A172 (cell line): Measurements from ENCODE around the gene NPAS3. TPM values are rescaled to one million over a fixed set of nuclear protein-coding genes. Genes with fewer than 3 reads are reported as not detected.

Source experiments
- DNase-seq: peaks from one replicate; pipeline ENCODE4 v3.0.0-alpha.2; 2015; ENCODE audit warnings: low spot score
- total RNA-seq: library from RNA; depleted of rRNA; stranded (reverse); fragments of >200 nt; shearing (Covaris generic); gene quantifications from 2 replicates; pipeline ENCODE4 v1.2.3, GENCODE V29; 2014

Gene NPAS3
- total RNA-seq, 1 experiment from 2014 or later, result 0.41 TPM

DNA sequence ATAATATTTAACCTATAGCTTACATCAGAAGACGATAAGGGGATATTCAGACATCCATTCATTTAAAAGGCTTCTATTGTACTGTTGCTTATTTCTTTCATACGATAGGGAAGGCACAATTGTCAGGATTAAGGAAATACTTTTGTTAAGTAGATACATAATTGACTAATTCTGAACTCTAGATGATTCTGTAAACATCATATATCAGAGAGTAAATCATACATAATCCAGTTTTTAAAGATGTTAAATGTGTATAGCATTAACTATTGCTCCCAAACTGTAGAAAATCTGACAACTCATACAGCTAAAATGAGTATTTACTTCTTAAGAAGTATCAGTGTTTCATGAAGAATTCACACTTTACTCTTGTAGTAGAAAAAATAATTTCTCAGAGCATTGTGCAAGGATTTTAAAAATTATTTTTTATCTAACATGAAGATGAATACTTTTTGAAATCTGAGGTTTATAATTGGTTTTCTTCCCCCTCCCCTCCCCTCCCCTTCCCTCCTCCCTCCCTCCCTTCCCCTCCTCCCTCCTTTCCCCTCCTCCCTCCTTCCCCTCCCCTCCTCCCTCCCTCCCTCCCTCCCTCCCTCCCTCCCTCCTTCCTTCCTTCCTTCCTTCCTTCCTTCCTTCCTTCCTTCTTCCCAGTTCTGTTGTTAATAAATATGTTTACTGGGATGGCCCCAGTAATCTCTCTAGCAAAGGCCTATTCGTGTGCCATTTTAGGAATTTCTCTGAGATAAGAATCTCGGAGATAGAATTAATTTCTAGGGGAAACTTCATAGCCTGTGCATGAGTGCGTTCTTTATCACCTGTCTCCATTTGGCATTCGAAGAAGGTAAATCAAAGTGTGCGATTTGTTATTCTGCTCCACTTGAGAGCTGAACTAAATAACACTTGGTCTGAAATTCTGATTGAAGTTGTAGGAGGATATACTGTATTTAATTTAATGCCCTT lies 2.3 kb downstream of the NPAS3 start:
- no peak for DNase-seq

DNA sequence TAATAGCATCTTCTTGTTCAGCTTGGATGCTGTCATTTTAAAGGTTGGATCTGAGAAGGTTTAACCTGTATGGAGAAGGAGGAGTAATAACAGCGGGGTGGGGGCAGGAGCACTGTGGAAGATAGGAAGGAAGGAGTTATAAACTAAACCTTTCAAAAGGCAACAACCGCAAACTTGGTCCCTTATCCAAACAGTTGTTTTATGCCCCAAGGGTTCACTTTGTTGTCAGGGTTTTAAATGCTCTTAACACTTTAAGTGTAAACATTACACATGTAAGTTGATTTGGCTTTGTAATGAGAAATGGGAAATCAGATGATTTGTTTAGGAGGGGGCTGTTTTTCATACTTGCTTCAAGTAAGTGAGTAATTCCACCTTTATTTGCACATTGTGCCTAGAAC lies 3.0 kb downstream of the NPAS3 start:
- no peak for DNase-seq

DNA sequence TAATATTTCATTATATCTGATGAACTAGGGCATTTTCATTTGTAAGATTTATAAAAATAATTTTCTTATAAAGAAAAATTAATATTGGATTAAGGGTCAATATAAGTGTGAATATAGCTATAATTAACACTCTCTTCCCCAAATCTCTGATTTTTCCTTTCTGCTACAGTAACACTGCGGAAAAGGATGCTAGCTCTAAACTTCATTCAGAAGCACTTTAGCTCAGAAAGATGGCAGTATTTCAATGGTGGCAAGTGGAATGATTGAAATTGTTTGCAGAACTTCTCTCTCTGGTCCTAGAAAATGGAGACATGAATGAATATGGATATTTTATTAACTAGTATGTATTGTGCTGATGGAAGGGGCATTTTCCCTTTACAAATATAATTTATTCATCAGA lies 8.4 kb downstream of the NPAS3 start:
- no peak for DNase-seq

DNA sequence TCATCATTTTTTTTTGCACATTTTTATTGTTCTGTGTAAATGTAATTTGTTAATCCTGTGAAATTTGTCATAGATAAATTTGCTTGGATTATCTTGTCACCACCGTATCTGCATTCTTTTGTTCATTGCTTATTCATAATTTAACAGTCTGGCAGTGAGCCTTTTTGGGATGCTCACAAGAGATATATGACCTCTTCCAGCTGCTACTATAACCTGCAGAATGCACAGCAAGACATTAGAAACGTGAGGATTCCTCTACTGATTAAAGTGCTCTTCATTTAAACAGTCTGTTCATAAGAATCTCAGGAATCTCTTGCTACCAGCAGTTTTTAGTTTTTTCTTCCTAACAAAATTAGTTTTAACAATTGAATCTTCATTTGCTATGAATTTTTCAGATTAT lies 9.1 kb downstream of the NPAS3 start:
- DNase-seq, result no peak

DNA sequence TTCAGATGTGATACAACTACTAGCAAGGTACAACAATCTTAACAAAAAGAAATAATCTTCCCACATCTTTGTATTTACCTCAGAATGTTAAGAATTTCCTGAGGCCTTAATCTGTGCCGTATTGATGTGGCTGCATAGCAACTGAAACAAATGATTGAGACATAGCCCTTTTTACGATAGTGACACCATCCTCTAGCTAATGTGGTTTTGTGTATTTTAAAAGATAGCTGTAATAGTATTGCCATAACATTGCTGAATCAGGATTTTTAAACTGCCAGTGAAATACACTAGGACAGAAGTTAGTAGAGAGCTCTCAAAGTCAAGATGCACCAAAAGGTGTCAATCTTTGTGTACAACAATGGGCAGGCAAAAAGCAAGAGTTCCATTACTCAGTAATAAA lies 11.9 kb downstream of the NPAS3 start:
- DNase-seq, result peak; percentile 9

DNA sequence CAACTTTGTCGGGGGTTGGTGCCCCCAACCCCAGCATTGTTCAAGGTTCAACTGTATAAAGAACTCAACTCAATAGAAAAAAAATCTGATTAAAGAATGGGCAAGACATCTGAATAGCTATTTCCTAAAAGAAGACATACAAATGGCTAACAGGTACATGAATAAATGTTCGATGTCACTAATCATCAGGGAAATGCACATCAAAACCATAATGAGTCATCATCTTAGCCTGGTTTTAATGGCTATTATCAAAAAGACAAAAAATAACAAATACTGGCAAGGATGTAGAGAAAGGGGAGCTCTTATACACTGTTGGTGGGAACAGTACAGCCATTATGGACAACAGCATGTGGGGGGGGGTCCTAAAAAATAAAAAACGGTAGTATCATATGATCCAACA lies 28.7 kb downstream of the NPAS3 start:
- no peak for DNase-seq

DNA sequence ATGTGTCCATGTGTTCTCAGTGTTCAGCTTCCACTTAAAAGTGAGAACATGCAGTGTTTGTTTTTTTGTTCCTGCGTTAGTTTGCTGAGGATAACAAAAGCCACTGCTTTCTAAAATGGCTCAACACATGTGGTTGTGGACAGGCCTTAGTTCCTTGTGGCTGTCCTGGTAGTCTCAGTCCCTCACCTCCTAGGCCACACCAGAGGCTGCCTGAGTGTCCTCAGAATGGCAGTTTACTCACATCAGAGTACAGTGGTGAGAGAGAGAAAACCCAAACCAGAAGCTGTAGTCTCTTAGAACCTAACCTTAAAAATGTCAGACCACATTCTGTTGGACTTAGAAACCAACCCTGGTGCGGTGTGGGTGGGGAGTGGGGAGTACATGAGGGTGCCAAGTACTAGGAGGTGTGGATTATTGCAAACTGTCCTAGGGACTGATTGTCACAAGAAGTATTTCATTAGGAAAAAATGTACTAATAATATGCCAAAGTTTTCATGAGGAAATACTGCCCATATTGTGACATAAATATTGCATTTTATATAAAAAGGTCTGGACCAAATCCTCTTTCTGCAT lies 30.4 kb downstream of the NPAS3 start:
- no peak for DNase-seq

DNA sequence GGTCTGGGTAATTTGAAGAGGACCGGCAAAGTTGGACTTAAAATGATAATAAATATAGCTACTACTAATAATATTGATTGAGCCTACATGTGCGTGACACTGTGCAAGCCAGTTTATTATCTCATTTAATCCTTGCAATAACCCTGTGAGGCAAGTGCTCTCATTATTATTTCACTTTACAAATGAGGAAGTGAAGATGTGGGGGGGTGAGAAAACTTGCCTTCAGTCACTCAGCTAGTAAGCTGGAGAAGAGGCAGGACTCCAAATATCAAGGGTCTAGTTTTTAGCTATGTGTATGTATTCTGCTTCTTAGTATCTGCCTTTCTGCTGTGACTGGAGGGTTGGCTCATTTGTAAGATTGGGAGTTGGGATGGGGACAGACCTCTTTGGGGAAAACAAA lies 39.2 kb downstream of the NPAS3 start:
- no peak for DNase-seq

DNA sequence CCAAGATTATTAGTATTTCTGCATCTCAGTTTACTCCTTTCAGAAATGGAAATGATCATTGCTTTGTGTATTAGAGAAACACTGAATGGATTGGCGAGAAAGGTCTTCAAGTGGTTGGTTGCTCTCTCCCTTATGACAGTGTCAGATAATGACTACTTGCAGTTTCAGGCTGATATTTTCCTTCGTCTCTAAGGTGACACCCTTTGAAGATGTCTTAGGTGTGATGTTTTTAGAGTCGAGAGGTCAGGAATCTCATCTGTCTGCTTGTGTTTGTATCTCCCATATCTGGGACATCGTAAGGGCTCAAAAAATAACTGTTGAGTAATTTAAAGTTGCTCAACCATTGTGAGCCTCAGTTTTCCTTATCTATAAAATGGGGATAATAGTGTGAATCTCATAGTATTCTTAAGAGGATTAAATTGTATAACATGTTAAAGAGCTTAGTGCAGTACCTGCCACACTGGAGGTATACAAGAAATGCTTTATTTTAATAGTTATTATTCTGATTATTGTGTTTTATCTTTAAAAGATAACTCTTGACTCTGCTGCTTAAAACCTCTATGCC lies 40.1 kb downstream of the NPAS3 start:
- no peak for DNase-seq

DNA sequence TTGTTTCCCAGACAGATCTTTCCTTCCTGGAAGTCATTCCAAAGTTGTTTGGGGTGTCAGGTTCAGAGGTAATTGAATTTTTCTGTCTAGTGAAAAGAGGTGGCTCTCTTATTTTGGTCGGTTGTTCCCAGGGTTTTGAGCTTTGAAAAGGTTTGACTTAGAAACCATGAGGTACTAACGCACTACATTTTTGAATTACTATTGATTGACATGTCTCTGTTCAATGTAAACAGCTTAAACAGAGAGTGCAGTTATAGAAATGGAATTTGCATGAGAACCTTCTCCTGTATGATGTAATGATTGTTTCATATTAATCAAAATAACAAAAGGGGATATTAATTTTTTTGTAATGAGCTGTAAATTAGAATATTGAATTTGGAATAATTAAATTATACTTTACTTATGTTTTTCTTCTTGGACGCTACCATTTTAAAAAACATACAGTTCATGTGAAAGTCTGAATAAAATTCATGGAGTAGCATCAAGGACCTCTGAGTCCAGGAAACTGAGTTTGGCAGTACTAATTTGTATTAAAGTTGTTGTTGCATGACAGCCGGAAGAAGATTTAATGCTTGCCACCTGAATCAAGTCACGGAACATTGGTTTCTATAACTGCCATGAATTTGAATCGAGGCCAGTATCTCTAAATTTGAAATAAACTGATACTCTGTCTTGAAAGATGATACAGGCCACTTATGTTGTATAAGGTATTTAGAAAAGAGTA lies 41.7 kb downstream of the NPAS3 start:
- no peak for DNase-seq

DNA sequence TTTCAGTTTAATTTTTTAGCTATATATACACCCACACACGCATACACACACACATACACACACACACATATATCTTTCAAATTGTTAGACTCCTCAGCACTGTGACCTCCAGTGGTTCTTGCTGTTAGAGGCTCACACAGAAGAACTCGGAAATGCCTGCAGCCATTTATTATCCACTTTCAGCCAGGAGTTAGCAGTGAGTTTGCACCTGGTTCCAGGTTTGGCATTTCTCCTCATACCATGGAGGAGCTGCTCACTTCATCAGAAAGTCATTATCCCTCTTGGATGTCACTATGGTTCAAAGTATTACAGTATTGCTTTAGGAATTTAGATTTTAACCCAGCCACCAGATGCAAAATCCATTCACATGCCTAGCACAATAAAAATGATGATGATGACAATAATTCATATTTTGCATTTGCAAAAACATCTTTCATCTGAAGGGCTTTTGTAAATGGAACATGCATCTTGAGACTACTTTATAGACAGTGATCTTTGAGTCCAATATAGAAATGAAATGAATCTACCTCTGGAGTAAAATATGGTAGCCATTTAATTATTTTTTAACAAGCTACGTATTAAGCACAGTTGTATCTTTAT lies 42.3 kb downstream of the NPAS3 start:
- DNase-seq, result no peak

DNA sequence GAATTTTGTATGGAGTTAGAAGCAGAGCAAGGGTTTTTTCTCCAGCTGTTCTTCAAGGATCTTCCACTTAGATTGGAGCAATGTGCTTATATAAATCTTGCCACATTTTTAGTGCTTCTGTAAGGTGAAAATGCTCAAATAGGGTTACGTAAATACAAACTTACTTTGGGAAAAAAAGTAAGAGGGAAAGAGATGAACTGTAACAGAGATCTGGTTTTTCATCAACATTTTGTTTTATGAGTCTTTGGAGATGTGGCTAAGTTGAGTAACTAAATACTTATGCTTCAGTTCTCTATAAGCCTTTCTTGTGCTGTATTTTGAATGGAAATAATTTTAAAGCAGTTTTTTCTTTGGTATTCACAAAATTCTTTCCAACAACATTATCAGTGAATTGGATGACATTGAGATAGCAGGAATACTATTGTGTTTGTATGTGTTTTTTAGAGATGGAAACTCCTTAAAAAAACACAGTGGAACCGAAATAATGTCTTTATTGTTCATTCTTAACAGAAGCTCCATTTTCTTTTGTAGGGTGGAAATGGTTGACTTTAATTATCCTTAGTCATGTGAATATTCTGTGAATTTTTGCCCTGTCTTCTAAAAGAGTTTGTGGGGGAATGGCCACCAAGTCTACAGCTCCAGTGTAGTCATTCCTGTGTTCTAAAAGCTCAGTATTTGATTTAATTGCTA lies 45.7 kb downstream of the NPAS3 start:
- no peak for DNase-seq

DNA sequence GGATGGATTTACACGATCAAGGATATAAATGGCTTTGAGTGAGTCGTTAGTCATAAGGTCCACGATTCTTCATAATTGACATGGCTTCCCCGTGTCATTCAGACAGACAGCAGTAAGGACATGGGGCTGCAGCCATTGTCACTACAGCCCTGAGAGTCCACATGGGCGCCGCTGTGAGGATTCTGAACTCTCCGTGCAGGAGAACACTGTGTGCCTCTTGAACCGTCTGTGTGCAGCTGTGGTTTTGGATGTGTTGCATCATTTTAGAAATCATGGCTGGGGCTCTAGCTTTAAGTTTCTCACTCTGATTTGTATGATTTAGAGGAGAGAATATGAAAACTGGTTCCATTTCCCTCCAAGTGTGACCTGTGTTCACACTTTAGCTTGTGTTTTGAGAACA lies 47.2 kb downstream of the NPAS3 start:
- no peak for DNase-seq

DNA sequence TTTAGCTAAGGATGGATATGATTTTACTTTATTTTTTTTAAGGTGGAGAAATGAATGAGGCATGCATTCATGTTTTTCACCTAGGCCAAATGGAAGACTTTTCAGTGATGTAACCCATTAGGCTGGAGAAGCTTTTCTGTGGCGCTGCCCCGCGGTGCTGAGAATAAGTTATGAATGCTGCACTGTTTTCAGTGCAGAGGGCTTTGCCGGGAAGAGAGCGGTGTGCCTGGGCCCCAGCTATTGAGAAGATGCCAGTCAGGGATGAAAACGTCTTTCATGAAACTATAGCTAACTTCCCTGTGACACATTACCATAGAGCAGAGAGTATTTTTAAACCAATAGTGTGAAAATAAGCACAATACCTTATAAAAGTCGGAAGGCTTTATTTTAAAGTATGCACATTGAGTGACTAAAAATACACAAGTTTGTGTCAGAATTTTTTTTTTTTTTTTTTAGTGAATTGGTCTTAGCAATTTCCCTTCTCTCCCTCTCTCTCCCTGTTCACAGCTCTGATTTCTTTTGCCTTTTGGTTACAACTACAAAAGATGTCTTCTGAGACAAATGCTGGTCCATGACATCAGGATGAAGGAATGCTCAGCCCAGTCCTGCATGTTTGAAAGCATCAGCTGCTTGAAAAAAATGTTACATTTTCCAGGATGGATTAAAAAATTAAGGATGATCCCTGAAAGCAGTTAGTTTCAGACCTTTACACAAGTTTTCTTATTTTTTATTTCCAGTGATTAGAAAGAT lies 48.3 kb downstream of the NPAS3 start:
- peak; percentile 11 for DNase-seq

DNA sequence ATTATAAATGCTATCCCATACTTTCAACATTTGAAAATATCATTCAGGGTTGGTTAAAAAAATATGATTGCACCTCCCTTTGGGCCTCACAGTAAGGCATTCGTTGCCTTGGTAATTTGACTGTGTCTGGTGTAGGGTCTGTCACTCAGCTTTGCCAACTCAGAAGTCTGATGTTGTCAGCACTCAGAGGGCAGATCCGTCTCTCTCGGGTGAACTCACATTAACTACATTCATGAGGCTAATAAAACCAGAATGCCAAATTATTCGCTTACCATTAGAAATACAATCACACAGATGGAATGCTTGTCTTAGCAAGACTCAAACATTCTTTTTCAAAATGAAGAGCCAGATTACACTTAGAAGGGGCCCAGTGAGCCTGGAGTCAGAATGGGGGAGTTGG lies 53.0 kb downstream of the NPAS3 start:
- no peak for DNase-seq

DNA sequence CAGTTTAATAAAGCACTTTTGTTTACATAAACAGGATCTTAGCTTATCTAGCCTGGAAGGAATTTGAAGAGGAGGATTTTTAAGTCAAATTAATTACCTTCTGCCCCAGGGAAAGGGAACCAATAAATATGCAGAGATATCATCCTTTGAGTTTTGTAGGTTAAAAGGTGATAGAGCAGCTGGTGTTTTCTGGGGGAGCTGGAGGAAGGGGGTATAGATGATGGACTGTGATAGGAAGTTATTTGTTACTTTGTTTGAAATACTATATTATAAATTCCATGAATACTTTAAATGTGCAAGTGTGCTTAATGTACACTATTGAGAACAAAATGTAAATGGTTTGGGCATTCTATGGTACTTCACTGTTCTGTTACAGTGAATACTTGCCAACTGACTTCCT lies 55.2 kb downstream of the NPAS3 start:
- DNase-seq, result no peak

DNA sequence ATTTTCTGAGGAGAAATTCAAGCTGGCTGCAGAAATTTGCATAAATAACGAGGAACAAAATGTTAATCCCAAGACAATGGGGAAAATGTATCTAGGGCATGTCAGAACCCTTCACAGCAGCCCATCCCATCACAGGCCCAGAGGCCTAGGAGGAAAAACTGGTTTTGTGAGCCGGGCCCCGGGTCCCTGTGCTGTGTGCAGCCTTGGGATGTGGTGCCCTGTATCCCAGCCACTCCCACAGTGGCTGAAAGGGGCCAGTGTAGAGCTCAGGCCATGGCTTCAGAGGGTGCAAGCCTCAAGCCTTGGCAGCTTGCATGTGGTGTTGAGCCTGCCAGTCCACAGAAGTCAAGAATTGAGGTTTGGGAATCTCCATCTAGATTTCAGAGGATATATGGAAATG lies 57.7 kb downstream of the NPAS3 start:
- no peak for DNase-seq

DNA sequence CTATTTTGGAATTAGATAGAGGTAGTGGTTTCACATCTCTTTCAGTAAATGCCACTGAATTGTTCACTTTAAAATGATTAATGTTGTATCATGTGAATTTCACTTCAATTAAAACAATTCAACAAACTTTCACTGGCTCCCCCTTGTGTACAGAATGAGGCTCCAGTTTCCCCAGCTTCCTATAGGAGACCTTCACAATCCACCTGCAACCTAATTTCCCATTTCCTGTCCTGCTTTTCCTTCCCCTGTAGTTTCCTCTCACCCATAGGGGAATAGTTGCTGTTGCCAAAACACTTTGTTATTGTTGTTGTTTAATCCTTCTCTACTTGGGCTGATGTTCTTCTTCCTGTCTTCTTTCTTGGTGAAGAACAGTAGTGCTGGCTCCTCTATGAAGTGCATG lies 59.8 kb downstream of the NPAS3 start:
- peak; percentile 4 for DNase-seq

DNA sequence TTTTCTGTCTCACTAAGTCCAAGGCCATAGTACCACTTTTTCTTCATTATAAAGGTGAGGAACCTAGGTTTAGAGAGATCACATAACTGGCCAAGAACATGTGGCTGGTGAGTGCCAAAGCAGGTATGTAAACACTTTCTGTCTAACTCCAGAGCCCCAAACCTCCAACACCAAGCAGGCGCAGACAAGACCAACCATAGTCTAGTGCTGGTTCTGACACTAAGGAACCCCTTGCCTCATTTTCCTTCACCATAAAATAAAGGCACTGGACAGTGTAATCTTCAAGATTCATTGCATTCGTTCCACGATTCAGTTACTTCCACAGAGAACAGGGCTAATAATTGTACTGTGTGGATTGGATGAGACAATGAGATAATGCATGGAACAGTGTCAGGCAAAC lies 71.0 kb downstream of the NPAS3 start:
- DNase-seq, result no peak

DNA sequence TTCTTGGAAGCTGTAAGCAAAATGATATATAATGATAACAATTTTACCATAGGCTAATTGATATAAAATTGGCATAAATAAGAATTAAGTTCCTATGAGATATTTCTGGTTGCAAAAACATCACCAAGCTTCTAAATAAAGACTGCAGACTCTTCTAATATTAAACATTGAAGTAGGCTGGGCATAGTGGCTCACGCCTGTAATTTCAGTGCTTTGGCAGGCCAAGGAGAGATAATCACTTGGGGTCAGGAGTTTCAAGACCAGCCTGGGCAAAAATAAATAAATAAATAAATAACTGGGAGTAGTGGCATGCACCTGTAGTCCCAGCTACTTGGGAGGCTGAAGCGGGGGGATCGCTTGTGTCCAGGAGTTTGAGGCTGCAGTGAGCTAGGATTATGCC lies 71.8 kb downstream of the NPAS3 start:
- DNase-seq, result no peak

DNA sequence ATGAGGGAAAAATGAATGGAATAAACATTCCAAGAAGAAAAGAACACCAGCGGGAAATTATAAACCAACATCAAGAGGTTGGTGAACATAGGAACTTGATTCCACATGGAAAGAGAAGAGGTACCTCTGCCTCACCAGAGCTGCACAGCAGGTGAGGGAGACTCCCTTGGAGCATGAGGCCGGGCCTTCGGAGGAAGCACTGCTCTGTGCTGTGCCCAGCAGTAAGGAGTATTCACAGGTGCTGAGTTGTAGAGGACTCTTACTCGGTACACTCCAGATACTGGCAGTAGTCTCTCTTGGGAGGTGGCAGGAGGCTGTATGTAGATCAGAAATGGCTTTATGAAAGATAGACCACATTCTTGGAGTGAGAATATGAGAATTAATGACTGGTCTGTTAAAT lies 76.0 kb downstream of the NPAS3 start:
- DNase-seq, result no peak
